C4-2B (cell line): ENCODE measurements around the gene TCP11.

ENCODE experiments used
- CTCF ChIP-seq: fragments of 450-650 bp; conservative IDR thresholded peaks from 2 replicates; pipeline ENCODE4 v1.5.1; 2017; ENCODE audit warnings: mild to moderate bottlenecking
- ZFX ChIP-seq: fragments of 450-650 bp; IDR thresholded peaks from 2 replicates; pipeline ENCODE4 v1.6.1; 2017

GRCh38 chr6:35173427-35174087 is 32.4 kb upstream of the TCP11 start:
- TF ChIP-seq CTCF (no peak), ZFX (no peak)
